ENCODE results near the gene CNOT9.
"Not testable (repeated sequence)": the region's sequence is repeated elsewhere in the genome, so short reads cannot be mapped to it uniquely, and the experiment has no call there.

DNA sequence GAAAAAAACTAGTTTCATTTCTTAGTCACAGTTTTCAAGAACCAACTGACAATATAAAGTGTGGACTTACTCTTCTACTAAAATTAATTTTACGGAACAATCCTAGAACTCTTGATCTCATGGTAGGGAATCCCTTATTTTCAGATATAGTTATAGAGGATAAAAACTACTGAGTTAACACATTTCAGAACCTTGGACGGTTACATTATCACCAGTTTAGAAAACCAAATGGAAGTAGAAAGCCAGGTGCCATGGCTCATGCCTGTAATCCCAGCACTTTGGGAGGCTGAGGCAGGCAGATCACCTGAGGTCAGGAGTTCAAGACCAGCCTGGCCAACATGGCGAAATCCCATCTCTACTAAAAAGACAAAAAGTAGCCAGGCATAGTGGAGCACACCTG lies 14.4 kb upstream of the CNOT9 start:
- TF ChIP-seq POLR2AphosphoS5 (IDR thresholded peaks at IDR 0.05; ENCODE audit: insufficient read depth in 1 of 2, low read depth in 1 of 2): not testable (repeated sequence)
- TF ChIP-seq, protein P1, sequence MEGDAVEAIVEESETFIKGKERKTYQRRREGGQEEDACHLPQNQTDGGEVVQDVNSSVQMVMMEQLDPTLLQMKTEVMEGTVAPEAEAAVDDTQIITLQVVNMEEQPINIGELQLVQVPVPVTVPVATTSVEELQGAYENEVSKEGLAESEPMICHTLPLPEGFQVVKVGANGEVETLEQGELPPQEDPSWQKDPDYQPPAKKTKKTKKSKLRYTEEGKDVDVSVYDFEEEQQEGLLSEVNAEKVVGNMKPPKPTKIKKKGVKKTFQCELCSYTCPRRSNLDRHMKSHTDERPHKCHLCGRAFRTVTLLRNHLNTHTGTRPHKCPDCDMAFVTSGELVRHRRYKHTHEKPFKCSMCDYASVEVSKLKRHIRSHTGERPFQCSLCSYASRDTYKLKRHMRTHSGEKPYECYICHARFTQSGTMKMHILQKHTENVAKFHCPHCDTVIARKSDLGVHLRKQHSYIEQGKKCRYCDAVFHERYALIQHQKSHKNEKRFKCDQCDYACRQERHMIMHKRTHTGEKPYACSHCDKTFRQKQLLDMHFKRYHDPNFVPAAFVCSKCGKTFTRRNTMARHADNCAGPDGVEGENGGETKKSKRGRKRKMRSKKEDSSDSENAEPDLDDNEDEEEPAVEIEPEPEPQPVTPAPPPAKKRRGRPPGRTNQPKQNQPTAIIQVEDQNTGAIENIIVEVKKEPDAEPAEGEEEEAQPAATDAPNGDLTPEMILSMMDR (IDR thresholded peaks at IDR 0.05): not testable (repeated sequence)
